Adrenal gland (tissue), 12 donors: ENCODE results near the gene PPFIA4. TPM values are rescaled to one million over a fixed set of nuclear protein-coding genes. Genes with fewer than 3 reads are reported as not detected.

ENCODE experiments used
- DNase-seq, 7 donors: peaks; one replicate each; pipeline ENCODE4 v3.0.0-alpha.2; 2019 to 2020
- H3K27ac ChIP-seq, 5 donors: fragments of 200-600 bp; sonication (generic) in 4 of 5; 1 replicate in 3 of 5; 2 replicates in 2 of 5; pipeline versions ENCODE4 v1.5.1 to v1.8.0; 2016 to 2020; ENCODE audit warnings: mild to moderate bottlenecking in 1 of 5
- H3K27me3 ChIP-seq: fragments of 200-600 bp; 2 replicates; pipeline ENCODE4 v1.8.0; 2021
- H3K36me3 ChIP-seq, 2 donors: fragments of 200-600 bp; replicated peaks in 1 of 2; 1 replicate in 1 of 2; 2 replicates in 1 of 2; pipeline versions ENCODE4 v1.5.1 to v1.8.0; 2018 to 2022
- H3K4me1 ChIP-seq, 2 donors: fragments of 200-600 bp; replicated peaks in 1 of 2; 1 replicate in 1 of 2; 2 replicates in 1 of 2; pipeline versions ENCODE4 v1.5.1 to v1.8.0; 2018 to 2021
- H3K4me3 ChIP-seq, 4 donors: fragments of 200-600 bp; sonication (generic) in 3 of 4; one replicate each; pipeline ENCODE4 v1.5.1; 2016 to 2018
- H3K9me3 ChIP-seq, 3 donors: fragments of 200-600 bp; sonication (generic) in 1 of 3; replicated peaks in 1 of 3; 1 replicate in 2 of 3; 2 replicates in 1 of 3; pipeline versions ENCODE4 v1.5.1 to v1.8.0; 2016 to 2021
- CTCF ChIP-seq, 6 experiments: fragments of 450-650 bp in 4 of 6; fragments of 200-600 bp in 2 of 6; sonication (generic) in 1 of 6; IDR thresholded peaks; 1 replicate in 5 of 6; 2 replicates in 1 of 6; pipeline versions ENCODE4 v1.5.1 to v1.8.0; 2016 to 2021; ENCODE audit warnings: antibody characterized with exemption in 6 of 6, mild to moderate bottlenecking in 2 of 6, moderate library complexity in 1 of 6
- POLR2A ChIP-seq, 2 donors: fragments of 450-650 bp; IDR thresholded peaks; one replicate each; pipeline ENCODE4 v1.6.1; 2017; ENCODE audit warnings: antibody characterized with exemption in 2 of 2, mild to moderate bottlenecking in 2 of 2, moderate library complexity in 1 of 2
- WGBS, 4 donors: extraction: QIAGEN DNeasy Blood & Tissue Kit in 2 of 4; methylation state at CpG; one replicate each; pipeline versions ENCODE4 v1.1.5 to v1.1.7; 2013 to 2017; 5-methylcytosine and 5-hydroxymethylcytosine counted together
- intact Hi-C, 2 donors: fragments of 100-400 bp; cut with DNase I; formaldehyde crosslinking; loops; one replicate each; pipeline versions ENCODE4 v1.14.1 to v1.15.0; 2022 to 2023
- polyA plus RNA-seq, 3 donors: library from polyadenylated mRNA; stranded (reverse); fragments of 200-250 nt in 2 of 3; fragments of 350-450 nt in 1 of 3; fragmentation: Illumina TruSeq in 1 of 3; extraction: RNeasy Lipid Tissue Mini Kit (QIAGEN cat#74804) in 1 of 3; gene quantifications; one replicate each; pipeline ENCODE4 v1.2.3, GENCODE V29; 2013 to 2014
- total RNA-seq, 9 donors: library from RNA; depleted of rRNA in 4 of 9; stranded (reverse); fragments of >200 nt in 4 of 9; fragments of 120-200 nt in 1 of 9; fragmentation: NEBNext Ultra II Directional in 1 of 9; extraction: Animal tissue kit (Norgen Biotek cat#: 25700) in 1 of 9; gene quantifications; one replicate each; pipeline versions ENCODE4 v1.1.0 to v1.2.4, GENCODE V29; 2013 to 2023
- donor health status: healthy with polysubstance abuse.
- donor health status: Bipolar disorder and iron deficiency.
- donor health status: DM: yes; HTN: yes; CAD: no.
- donor health status: DM: no; HTN: no; CAD: no.
- donor health status: DM: no; HTN: no; CAD: no.
- donor health status: DM: yes; HTN: yes; CAD: no.

Gene PPFIA4
- total and polyA plus RNA-seq, 12 donors: 0.12 to 2.9 (median 0.48) TPM

- TF ChIP-seq POLR2A (IDR thresholded peaks at IDR 0.05): no peak
- no peak for TF ChIP-seq CTCF (IDR thresholded peaks at IDR 0.05)
- 89 to 100% (median 93%) methylated on average over 2 to 11 of the region's 11 CpGs for WGBS, 4 donors
- no peaks in the 10 kb centered on the region for H3K9me3 ChIP-seq
- H3K27me3 ChIP-seq: peaks cover 5% of the 10 kb centered on the region
- intact Hi-C loops: no loop called here
- no peaks in the 10 kb centered on the region for H3K36me3 ChIP-seq
- H3K4me1 ChIP-seq: no peaks in the 10 kb centered on the region
- no peak for DNase-seq
- no peak overlapping the region for H3K27ac ChIP-seq
- H3K4me3 ChIP-seq: no peak overlapping the region
Measured at GRCh38 chr1:203060115-203060514, 33.8 kb downstream of the PPFIA4 start.

GRCh38 chr1:203063287-203063686, 37.0 kb downstream of the PPFIA4 start:
- DNase-seq: no peak
- H3K27me3 ChIP-seq: peaks cover 5% of the 10 kb centered on the region
- WGBS, 4 donors: 66 to 79% (median 70%) methylated on average over 6 to 8 of the region's 8 CpGs
- no peak overlapping the region for H3K27ac ChIP-seq
- intact Hi-C loops: no loop called here
- H3K36me3 ChIP-seq: no peaks in the 10 kb centered on the region
- H3K9me3 ChIP-seq: no peaks in the 10 kb centered on the region
- peaks cover 0 to under 1% of the 10 kb centered on the region in 2 donors for H3K4me1 ChIP-seq
- TF ChIP-seq POLR2A (IDR thresholded peaks at IDR 0.05) (no peak), CTCF (IDR thresholded peaks at IDR 0.05) (no peak)
- no peak overlapping the region for H3K4me3 ChIP-seq

GRCh38 chr1:203065191-203065590, 38.9 kb downstream of the PPFIA4 start:
- TF ChIP-seq POLR2A (IDR thresholded peaks at IDR 0.05) (no peak), CTCF (IDR thresholded peaks at IDR 0.05) (no peak)
- no peak overlapping the region for H3K27ac ChIP-seq
- H3K4me3 ChIP-seq: no peak overlapping the region
- intact Hi-C loops: no loop called here
- no peak for DNase-seq
- H3K9me3 ChIP-seq: no peaks in the 10 kb centered on the region
- H3K4me1 ChIP-seq: peaks cover 0 to 18% of the 10 kb centered on the region in 2 donors
- H3K36me3 ChIP-seq: no peaks in the 10 kb centered on the region
- H3K27me3 ChIP-seq: peaks cover 5% of the 10 kb centered on the region
- whole genome bisulfite sequencing, 4 donors: 70 to 92% (median 72%) methylated on average over 2 to 7 of the region's 7 CpGs

DNA sequence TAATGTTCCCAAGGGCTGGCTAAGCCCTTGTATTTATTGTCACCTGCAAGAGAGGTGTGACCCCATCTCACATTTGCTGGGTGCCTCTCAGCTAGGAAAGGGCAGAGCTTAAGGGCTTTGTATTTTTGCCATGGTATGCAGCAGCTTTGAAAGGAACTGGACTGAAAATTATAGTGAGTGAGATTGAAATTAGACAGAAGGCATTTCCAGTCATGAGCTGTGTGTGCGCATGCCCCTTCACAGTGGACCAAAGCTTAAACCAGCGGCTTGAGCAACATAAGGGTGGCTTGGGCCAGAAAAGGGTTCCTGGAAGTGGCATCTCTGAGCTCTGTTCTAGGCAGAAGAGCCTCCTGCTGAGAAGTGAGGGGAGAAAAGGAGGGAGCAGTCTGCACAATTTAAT, 39.7 kb downstream of the PPFIA4 start:
- intact Hi-C loops: no loop called here
- no peaks in the 10 kb centered on the region for H3K36me3 ChIP-seq
- TF ChIP-seq POLR2A (IDR thresholded peaks at IDR 0.05) (no peak), CTCF (IDR thresholded peaks at IDR 0.05) (no peak)
- no peak overlapping the region for H3K27ac ChIP-seq
- no peak for DNase-seq
- WGBS, 4 donors: 39 to 93% (median 82%) methylated on average over 2 of the region's 2 CpGs
- H3K9me3 ChIP-seq: no peaks in the 10 kb centered on the region
- H3K27me3 ChIP-seq: peaks cover 5% of the 10 kb centered on the region
- H3K4me3 ChIP-seq: no peak overlapping the region
- peaks cover 0 to 18% of the 10 kb centered on the region in 2 donors for H3K4me1 ChIP-seq
